ENCODE measurements around the gene KLC1. TPM values are rescaled to one million over a fixed set of nuclear protein-coding genes. Genes with fewer than 3 reads are reported as not detected.

The KLC1 gene
- total RNA-seq, 1 experiment from 2014 or later, result 216 TPM

GRCh38 chr14:103723748-103724081 is 94.7 kb downstream of the KLC1 start:
- CTCF ChIA-PET, result interaction anchor here (0.5 kb wide), 1 partner anchor 1296 kb away, joined by 7 read pairs; no protein-coding TSS in a partner anchor

GRCh38 chr14:103724116-103724515 is 95.1 kb downstream of the KLC1 start:
- H3K4me1 Mint-ChIP-seq (ENCODE audit: insufficient read depth, unreplicated experiment), result peaks cover 17% of the 10 kb centered on the region
- ChIA-PET CTCF (interaction anchor here (0.5 kb wide), 1 partner anchor 1296 kb away, joined by 7 read pairs; no protein-coding TSS in a partner anchor), POLR2A (interaction anchor here (0.7 kb wide), 1 partner anchor 148 kb away, joined by 3 read pairs; no protein-coding TSS in a partner anchor)
- H3K36me3 Mint-ChIP-seq (ENCODE audit: insufficient read depth, unreplicated experiment), result peaks cover 22% of the 10 kb centered on the region
- DNase-seq (ENCODE audit: unreplicated experiment), result no peak
- no peak for TF ChIP-seq CTCF (IDR thresholded peaks at IDR 0.05; ENCODE audit: unreplicated experiment)
- intact Hi-C loops (cut with micrococcal nuclease), result no loop called here
- no TSS peak for BruUV-seq (replicated peaks)
- no peak overlapping the region for H3K4me3 Mint-ChIP-seq (ENCODE audit: unreplicated experiment)
- H3K27me3 Mint-ChIP-seq (ENCODE audit: insufficient read depth, unreplicated experiment), result no peaks in the 10 kb centered on the region
- H3K27ac Mint-ChIP-seq (ENCODE audit: low read depth, unreplicated experiment), result peak overlapping the region; percentile 63
- H3K9me3 Mint-ChIP-seq (ENCODE audit: unreplicated experiment), result no peaks in the 10 kb centered on the region

More at GRCh38 chr14:103723748-103724081, 94.7 kb downstream of the KLC1 start:
- Mint-ChIP-seq H3K4me3 (ENCODE audit: unreplicated experiment) (no peak overlapping the region), H3K4me1 (ENCODE audit: insufficient read depth, unreplicated experiment) (peaks cover 17% of the 10 kb centered on the region), H3K36me3 (ENCODE audit: insufficient read depth, unreplicated experiment) (peaks cover 18% of the 10 kb centered on the region), H3K27ac (ENCODE audit: low read depth, unreplicated experiment) (peak overlapping the region; percentile 63), H3K27me3 (ENCODE audit: insufficient read depth, unreplicated experiment) (no peaks in the 10 kb centered on the region), H3K9me3 (ENCODE audit: unreplicated experiment) (no peaks in the 10 kb centered on the region)
- POLR2A ChIA-PET, result no interaction called here
- no peak for TF ChIP-seq CTCF (IDR thresholded peaks at IDR 0.05; ENCODE audit: unreplicated experiment)
- BruUV-seq (replicated peaks), result no TSS peak
- intact Hi-C loops (cut with micrococcal nuclease), result no loop called here
- no peak for DNase-seq (ENCODE audit: unreplicated experiment)

- no peak for DNase-seq (ENCODE audit: unreplicated experiment)
- CTCF ChIA-PET, result interaction anchor here (0.5 to 0.6 kb wide), 3 partner anchors 9 to 299 kb away, joined by 3 to 4 read pairs (median 3); partner anchors contain the start of gene ZFYVE21
- peaks cover 17% of the 10 kb centered on the region for H3K4me1 Mint-ChIP-seq (ENCODE audit: insufficient read depth, unreplicated experiment)
Observed at GRCh38 chr14:103725001-103725682, 96.1 kb downstream of the KLC1 start.

More at GRCh38 chr14:103725001-103725682, 96.1 kb downstream of the KLC1 start:
- BruUV-seq (replicated peaks), result no TSS peak
- TF ChIP-seq CTCF (IDR thresholded peaks at IDR 0.05; ENCODE audit: unreplicated experiment), result no peak
- no peak overlapping the region for H3K27ac Mint-ChIP-seq (ENCODE audit: low read depth, unreplicated experiment)
- intact Hi-C loops (cut with micrococcal nuclease), result no loop called here
- H3K9me3 Mint-ChIP-seq (ENCODE audit: unreplicated experiment), result no peaks in the 10 kb centered on the region
- no peaks in the 10 kb centered on the region for H3K27me3 Mint-ChIP-seq (ENCODE audit: insufficient read depth, unreplicated experiment)
- POLR2A ChIA-PET, result interaction anchor here (0.6 to 0.7 kb wide), 3 partner anchors 196 to 1197 kb away, joined by 3 to 4 read pairs (median 3); a partner anchor contains a TSS
- peaks cover 27% of the 10 kb centered on the region for H3K36me3 Mint-ChIP-seq (ENCODE audit: insufficient read depth, unreplicated experiment)
- H3K4me3 Mint-ChIP-seq (ENCODE audit: unreplicated experiment), result no peak overlapping the region

All from MCF 10A (cell line).